Measurements from ENCODE around the gene GAB4.

Gene GAB4

DNA sequence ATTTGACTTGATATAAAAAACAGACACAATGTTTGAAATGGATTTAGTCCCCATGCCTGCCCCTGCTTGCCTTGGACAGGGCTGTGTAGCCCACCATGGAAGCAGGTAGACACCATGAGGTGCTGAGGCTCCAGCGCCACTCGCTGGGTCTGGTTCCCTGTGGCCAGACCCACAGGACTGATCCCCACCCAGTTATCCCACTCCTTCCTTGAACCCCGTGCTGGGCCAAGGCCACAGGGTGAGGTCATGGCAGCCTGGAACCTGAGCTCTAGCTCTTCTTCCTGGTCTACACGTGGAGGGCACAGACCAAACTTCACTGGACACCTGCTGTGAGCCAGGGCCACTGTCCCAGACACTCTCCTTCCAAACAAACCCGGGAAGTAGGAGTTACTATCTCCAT, 42.5 kb downstream of the GAB4 start:
- TF ChIP-seq, protein P1, sequence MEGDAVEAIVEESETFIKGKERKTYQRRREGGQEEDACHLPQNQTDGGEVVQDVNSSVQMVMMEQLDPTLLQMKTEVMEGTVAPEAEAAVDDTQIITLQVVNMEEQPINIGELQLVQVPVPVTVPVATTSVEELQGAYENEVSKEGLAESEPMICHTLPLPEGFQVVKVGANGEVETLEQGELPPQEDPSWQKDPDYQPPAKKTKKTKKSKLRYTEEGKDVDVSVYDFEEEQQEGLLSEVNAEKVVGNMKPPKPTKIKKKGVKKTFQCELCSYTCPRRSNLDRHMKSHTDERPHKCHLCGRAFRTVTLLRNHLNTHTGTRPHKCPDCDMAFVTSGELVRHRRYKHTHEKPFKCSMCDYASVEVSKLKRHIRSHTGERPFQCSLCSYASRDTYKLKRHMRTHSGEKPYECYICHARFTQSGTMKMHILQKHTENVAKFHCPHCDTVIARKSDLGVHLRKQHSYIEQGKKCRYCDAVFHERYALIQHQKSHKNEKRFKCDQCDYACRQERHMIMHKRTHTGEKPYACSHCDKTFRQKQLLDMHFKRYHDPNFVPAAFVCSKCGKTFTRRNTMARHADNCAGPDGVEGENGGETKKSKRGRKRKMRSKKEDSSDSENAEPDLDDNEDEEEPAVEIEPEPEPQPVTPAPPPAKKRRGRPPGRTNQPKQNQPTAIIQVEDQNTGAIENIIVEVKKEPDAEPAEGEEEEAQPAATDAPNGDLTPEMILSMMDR (IDR thresholded peaks at IDR 0.05; ENCODE audit: low read depth, low read length, missing control alignments): no peak
- no peak for DNase-seq (ENCODE audit: low read depth)
- H3K4me3 ChIP-seq (ENCODE audit: low read depth, low read length): no peak overlapping the region

DNA sequence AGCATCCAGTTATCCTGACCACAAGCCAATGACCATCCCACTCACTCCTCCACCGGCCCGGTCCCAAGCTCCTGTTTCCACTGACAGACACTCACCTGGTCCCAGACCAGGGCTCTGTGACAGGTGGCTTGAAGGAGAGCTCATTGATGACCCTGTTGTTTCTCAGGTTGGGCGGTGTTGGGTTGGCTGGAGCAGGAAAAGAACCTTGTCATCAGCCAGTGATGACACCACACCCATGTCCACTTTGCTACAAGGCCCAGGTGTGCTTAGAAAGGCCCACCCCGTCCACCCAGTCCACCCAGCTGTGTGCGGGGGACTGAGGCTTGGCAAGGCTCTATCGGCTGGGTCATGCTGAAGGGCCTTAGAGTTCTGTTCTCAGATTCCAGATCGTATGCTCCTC, 42.9 kb downstream of the GAB4 start:
- DNase-seq (ENCODE audit: low read depth): no peak
- no peak overlapping the region for H3K4me3 ChIP-seq (ENCODE audit: low read depth, low read length)
- TF ChIP-seq, protein P1 (IDR thresholded peaks at IDR 0.05; ENCODE audit: low read depth, low read length, missing control alignments): no peak

DNA sequence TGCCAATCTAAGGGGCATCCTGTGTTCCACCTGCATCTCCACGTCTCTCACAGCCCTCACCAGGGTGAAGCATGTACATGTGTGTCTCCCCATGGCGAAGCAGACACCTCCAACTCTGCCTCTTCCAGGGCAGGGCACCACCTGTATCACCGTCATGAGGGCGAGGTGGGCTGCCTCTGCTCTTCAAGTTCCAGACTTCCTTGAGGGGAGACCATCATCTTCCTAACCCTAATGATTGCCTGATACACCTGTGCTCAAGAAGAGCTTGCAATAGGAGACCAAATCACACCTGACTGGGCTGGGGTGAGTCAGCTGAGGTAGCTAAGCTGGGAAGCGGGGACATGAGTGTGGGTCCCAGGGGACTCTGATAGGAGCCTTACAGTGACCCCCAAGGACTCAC, 43.7 kb downstream of the GAB4 start:
- TF ChIP-seq, protein P1 (IDR thresholded peaks at IDR 0.05; ENCODE audit: low read depth, low read length, missing control alignments): no peak
- H3K4me3 ChIP-seq (ENCODE audit: low read depth, low read length): no peak overlapping the region
- no peak for DNase-seq (ENCODE audit: low read depth)

DNA sequence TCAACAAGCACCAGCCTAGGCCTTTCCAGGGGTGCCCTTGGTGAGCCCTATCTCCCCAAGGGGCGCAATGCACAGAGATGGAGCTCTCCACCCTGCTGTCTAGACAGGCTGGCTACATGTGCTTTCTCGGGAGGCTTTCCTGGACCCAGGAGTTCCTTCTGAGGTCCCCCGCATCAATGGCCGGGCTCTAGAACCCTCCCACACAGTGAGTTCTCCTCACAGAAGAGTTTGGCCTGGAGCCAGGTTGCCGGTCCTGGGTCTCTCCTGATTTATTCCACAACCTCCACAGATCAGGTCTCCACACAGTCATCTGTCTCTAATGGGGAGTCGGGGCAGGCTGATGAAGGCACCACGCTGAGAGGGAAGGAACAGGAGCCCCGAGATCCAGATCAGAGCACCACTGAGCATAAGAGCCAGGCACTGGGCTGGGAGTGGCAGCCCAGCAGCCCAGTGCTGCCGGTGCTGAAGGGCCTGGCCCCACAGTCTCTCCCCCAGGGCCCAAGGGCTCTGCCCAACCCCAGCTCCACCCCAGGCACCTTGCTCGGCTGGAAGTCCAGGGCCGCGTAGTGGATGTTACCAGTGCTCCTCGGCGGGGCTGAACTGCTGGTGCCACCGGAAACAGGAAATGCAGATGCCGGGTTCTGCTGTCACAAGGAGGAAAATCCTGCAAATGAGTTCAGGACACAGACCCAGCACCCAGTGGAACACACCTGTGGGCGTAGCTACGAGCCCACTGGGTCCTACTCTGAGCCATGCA, 44.7 kb downstream of the GAB4 start:
- TF ChIP-seq, protein P1 (IDR thresholded peaks at IDR 0.05; ENCODE audit: low read depth, low read length, missing control alignments): no peak
- no peak overlapping the region for H3K4me3 ChIP-seq (ENCODE audit: low read depth, low read length)
- DNase-seq (ENCODE audit: low read depth): no peak

- no peak for DNase-seq (ENCODE audit: low read depth)
- H3K4me3 ChIP-seq (ENCODE audit: low read depth, low read length): no peak overlapping the region
- TF ChIP-seq, protein P1 (IDR thresholded peaks at IDR 0.05; ENCODE audit: low read depth, low read length, missing control alignments): no peak
Measured at GRCh38 chr22:16962501-16962900, 45.5 kb downstream of the GAB4 start.

DNA sequence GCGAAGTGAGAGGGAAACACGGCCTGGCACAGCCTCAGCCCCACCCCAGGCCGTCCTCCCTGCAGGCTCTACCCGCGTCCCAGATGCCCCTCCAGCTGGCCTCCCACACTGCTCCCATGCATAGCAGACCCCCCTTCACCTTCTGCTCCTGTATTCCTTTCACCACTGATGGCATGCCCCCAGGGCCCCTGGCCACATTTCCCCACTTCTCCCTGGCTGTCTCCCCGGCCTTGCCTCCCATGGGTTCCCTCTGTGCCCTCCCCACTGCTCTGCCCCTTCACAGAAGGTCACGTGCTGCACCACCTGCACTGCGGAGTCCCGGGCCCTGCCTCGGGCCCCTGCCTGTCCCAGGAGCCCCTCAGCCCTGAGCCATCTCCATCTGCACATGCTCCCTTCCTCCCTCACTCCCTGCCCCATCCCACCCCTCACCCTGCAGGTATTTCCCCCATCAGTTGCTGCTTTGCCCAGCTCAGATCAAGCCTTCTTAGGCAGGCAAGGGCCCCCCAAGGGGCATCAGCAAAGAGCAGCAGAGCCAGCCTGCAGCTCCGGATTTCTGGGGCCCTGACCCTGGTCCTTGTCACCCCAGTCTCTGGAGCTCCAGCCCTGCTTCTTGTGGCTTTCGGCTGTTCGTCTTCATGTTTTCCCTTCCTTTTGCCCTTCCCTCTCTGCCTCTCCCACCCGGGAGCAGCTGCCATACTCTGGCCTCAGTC, 46.4 kb downstream of the GAB4 start:
- no peak for DNase-seq (ENCODE audit: low read depth)
- H3K4me3 ChIP-seq (ENCODE audit: low read depth, low read length): no peak overlapping the region
- TF ChIP-seq, protein P1 (IDR thresholded peaks at IDR 0.05; ENCODE audit: low read depth, low read length, missing control alignments): no peak
